K562 (cell line): ENCODE results near the gene NAA80. TPM values are rescaled to one million over a fixed set of nuclear protein-coding genes. Genes with fewer than 3 reads are reported as not detected.

Experiments
- BCL6 ChIP-seq: fragments of 250-450 bp; sonication (Bioruptor Pico); IDR thresholded peaks from 2 replicates; pipeline ENCODE4 v1.4.0; 2020
- BCOR ChIP-seq: fragments of 450-650 bp; IDR thresholded peaks from 2 replicates; pipeline ENCODE4 v1.6.1; 2016
- CBFA2T2 ChIP-seq: fragments of 450-650 bp; conservative IDR thresholded peaks from 2 replicates; pipeline ENCODE4 v1.6.1; 2017; ENCODE audit warnings: mild to moderate bottlenecking
- CHD4 ChIP-seq: fragments of 200-600 bp; sonication (generic); IDR thresholded peaks from 3 replicates; pipeline ENCODE4 v1.6.1; 2012; ENCODE audit warnings: low read depth, mild to moderate bottlenecking, mixed read lengths, low read length, inconsistent platforms; ENCODE audit not compliant: insufficient read depth, insufficient replicate concordance, poor library complexity, severe bottlenecking
- CREBBP ChIP-seq: IDR thresholded peaks from one replicate; pipeline ENCODE4 v1.6.1; 2012; ENCODE audit warnings: low read depth, mild to moderate bottlenecking, control low read depth, inconsistent platforms, low read length
- FOXJ3 ChIP-seq: sonication (generic); formaldehyde crosslinking; IDR thresholded peaks from 2 replicates; pipeline ENCODE4 v1.4.0; 2020; ENCODE audit warnings: mild to moderate bottlenecking, missing genetic modification reagents
- FOXP4 ChIP-seq: sonication (generic); formaldehyde crosslinking; IDR thresholded peaks from 2 replicates; pipeline ENCODE4 v1.8.0; 2022; ENCODE audit warnings: mild to moderate bottlenecking, missing genetic modification reagents, borderline replicate concordance
- HDAC6 ChIP-seq: IDR thresholded peaks from 2 replicates; pipeline ENCODE4 v1.6.1; 2012; ENCODE audit warnings: low read depth, mild to moderate bottlenecking, control low read depth, inconsistent platforms, low read length, moderate library complexity
- HMG20B ChIP-seq: fragments of 250-450 bp; sonication (Bioruptor Pico); IDR thresholded peaks from 2 replicates; pipeline ENCODE4 v1.5.0; 2021; ENCODE audit warnings: mild to moderate bottlenecking
- HMGN3 ChIP-seq: IDR thresholded peaks from 2 replicates; pipeline ENCODE4 v1.6.1; 2011; ENCODE audit warnings: borderline replicate concordance, low read depth, mild to moderate bottlenecking, mixed read lengths, low read length; ENCODE audit not compliant: insufficient read length; ENCODE audit errors: extremely low read depth
- IFI16 ChIP-seq: fragments of 250-450 bp; sonication (Bioruptor Pico); IDR thresholded peaks from 2 replicates; pipeline ENCODE4 v2.1.2; 2022; ENCODE audit warnings: mild to moderate bottlenecking, inconsistent platforms
- KDM1A ChIP-seq, 2 experiments: fragments of 450-650 bp; IDR thresholded peaks; 2 replicates each; pipeline ENCODE4 v1.6.1; 2016; ENCODE audit warnings: mild to moderate bottlenecking in 2 of 2
- KDM5B ChIP-seq: fragments of 200-600 bp; sonication (generic); IDR thresholded peaks from 2 replicates; pipeline ENCODE4 v1.6.1; 2012; ENCODE audit warnings: low read depth, mild to moderate bottlenecking, moderate library complexity, low read length, control low read depth, inconsistent platforms; ENCODE audit not compliant: insufficient replicate concordance
- KLF1 ChIP-seq: fragments of 450-650 bp; IDR thresholded peaks from 2 replicates; pipeline ENCODE4 v1.6.1; 2016; ENCODE audit warnings: missing genetic modification characterization, missing compliant biosample characterization
- POLR3G ChIP-seq: IDR thresholded peaks from 2 replicates; pipeline ENCODE4 v1.6.1; 2011; ENCODE audit not compliant: insufficient read length, insufficient replicate concordance; ENCODE audit errors: extremely low read depth
- RBM39 ChIP-seq: fragments of 200-400 bp; formaldehyde crosslinking; optimal IDR thresholded peaks from 2 replicates; pipeline ENCODE3; 2018; ENCODE audit warnings: low read depth, low read length
- ZNF174 ChIP-seq: fragments of 250-450 bp; sonication (Bioruptor Pico); IDR thresholded peaks from 2 replicates; pipeline ENCODE4 v1.4.0; 2020; ENCODE audit warnings: mild to moderate bottlenecking
- ZNF217 ChIP-seq: sonication (generic); formaldehyde crosslinking; IDR thresholded peaks from 2 replicates; pipeline ENCODE4 v1.8.0; 2022; ENCODE audit warnings: mild to moderate bottlenecking, missing genetic modification reagents
- polyA plus RNA-seq, 8 experiments: library from polyadenylated mRNA; depleted of rRNA in 4 of 8; stranded (reverse) in 5 of 8; unstranded in 3 of 8; fragments of >200 nt; fragmentation: Nextera tagmentation in 2 of 8; fragmentation: Illumina TruSeq in 1 of 8; extraction: Ambion mirVana in 2 of 8; extraction: Trizol in 1 of 8; gene quantifications; 2 replicates each; pipeline versions ENCODE4 v1.2.1 to v1.2.3, GENCODE V29; 2011 to 2014; ENCODE audit warnings: inconsistent platforms in 1 of 8, missing spikeins in 1 of 8
- total RNA-seq, 7 experiments: library from RNA; depleted of rRNA in 6 of 7; stranded (reverse); fragments of >200 nt in 6 of 7; fragmentation: Illumina TruSeq in 2 of 7; extraction: Trizol in 2 of 7; gene quantifications; 2 replicates each; pipeline versions ENCODE4 v1.2.1 to v1.2.3, GENCODE V29; 2011 to 2021; ENCODE audit warnings: low replicate concordance in 1 of 7
- TF ChIP-seq, protein P1 (sequence below): sonication (generic); formaldehyde crosslinking; IDR thresholded peaks from 2 replicates; pipeline ENCODE4 v1.8.0; 2022; ENCODE audit warnings: mild to moderate bottlenecking, missing genetic modification reagents
- TF ChIP-seq, protein P2 (sequence below): fragments of 450-650 bp; IDR thresholded peaks from 2 replicates; pipeline ENCODE4 v1.6.1; 2017; ENCODE audit warnings: antibody characterized with exemption

NAA80 gene
- total and polyA plus RNA-seq, 9 of the 15 experiments (the other 6 are each of a cell fraction or from before 2014, with no cell fraction given), result 0.82 to 24.0 (median 8.6) TPM

GRCh38 chr3:50251220-50251619, 48.0 kb downstream of the NAA80 start (continued):
- TF ChIP-seq HMG20B (CRISPR knock-in tag) (no peak), IFI16 (CRISPR knock-in tag) (no peak), FOXP4 (CRISPR knock-in tag) (no peak), KLF1 (tag) (no peak), CHD4 (no peak), CBFA2T2 (peak; percentile 60), HMGN3 (no peak), ZNF174 (CRISPR knock-in tag) (no peak), POLR3G (no peak), KDM5B (no peak), BCL6 (CRISPR knock-in tag) (no peak), FOXJ3 (CRISPR knock-in tag) (no peak), HDAC6 (no peak), KDM1A (IDR thresholded peaks at IDR 0.05) (peak; percentile 97 to 98), ZNF217 (CRISPR knock-in tag) (no peak), RBM39 (no peak), BCOR (peak; percentile 74), CREBBP (no peak)
- TF ChIP-seq, protein P1, sequence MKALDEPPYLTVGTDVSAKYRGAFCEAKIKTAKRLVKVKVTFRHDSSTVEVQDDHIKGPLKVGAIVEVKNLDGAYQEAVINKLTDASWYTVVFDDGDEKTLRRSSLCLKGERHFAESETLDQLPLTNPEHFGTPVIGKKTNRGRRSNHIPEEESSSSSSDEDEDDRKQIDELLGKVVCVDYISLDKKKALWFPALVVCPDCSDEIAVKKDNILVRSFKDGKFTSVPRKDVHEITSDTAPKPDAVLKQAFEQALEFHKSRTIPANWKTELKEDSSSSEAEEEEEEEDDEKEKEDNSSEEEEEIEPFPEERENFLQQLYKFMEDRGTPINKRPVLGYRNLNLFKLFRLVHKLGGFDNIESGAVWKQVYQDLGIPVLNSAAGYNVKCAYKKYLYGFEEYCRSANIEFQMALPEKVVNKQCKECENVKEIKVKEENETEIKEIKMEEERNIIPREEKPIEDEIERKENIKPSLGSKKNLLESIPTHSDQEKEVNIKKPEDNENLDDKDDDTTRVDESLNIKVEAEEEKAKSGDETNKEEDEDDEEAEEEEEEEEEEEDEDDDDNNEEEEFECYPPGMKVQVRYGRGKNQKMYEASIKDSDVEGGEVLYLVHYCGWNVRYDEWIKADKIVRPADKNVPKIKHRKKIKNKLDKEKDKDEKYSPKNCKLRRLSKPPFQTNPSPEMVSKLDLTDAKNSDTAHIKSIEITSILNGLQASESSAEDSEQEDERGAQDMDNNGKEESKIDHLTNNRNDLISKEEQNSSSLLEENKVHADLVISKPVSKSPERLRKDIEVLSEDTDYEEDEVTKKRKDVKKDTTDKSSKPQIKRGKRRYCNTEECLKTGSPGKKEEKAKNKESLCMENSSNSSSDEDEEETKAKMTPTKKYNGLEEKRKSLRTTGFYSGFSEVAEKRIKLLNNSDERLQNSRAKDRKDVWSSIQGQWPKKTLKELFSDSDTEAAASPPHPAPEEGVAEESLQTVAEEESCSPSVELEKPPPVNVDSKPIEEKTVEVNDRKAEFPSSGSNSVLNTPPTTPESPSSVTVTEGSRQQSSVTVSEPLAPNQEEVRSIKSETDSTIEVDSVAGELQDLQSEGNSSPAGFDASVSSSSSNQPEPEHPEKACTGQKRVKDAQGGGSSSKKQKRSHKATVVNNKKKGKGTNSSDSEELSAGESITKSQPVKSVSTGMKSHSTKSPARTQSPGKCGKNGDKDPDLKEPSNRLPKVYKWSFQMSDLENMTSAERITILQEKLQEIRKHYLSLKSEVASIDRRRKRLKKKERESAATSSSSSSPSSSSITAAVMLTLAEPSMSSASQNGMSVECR, result no peak
- TF ChIP-seq, protein P2, sequence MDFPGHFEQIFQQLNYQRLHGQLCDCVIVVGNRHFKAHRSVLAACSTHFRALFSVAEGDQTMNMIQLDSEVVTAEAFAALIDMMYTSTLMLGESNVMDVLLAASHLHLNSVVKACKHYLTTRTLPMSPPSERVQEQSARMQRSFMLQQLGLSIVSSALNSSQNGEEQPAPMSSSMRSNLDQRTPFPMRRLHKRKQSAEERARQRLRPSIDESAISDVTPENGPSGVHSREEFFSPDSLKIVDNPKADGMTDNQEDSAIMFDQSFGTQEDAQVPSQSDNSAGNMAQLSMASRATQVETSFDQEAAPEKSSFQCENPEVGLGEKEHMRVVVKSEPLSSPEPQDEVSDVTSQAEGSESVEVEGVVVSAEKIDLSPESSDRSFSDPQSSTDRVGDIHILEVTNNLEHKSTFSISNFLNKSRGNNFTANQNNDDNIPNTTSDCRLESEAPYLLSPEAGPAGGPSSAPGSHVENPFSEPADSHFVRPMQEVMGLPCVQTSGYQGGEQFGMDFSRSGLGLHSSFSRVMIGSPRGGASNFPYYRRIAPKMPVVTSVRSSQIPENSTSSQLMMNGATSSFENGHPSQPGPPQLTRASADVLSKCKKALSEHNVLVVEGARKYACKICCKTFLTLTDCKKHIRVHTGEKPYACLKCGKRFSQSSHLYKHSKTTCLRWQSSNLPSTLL, result no peak
